HG03439 (cell line): Measurements from ENCODE around the gene PLG.
"Not testable (repeated sequence)": the region's sequence is repeated elsewhere in the genome, so short reads cannot be mapped to it uniquely, and the experiment has no call there.

ENCODE experiments used
- ATAC-seq: cut with Tn5 transposase; IDR thresholded peaks from one replicate; pipeline ENCODE4 v1.9.1; 2021; ENCODE audit warnings: mild to moderate bottlenecking, moderate library complexity; ENCODE audit not compliant: unreplicated experiment

The PLG gene

GRCh38 chr6:160701918-160702680 is at the start of gene PLG:
Gene PLG (plus strand): TSS chr6:160702244. CDS start chr6:160702305, 61 bp downstream.
- not testable (repeated sequence) for ATAC-seq

GRCh38 chr6:160659562-160659961 is 42.5 kb upstream of the PLG start:
- no peak for ATAC-seq

GRCh38 chr6:160661216-160661615 is 40.8 kb upstream of the PLG start:
- no peak for ATAC-seq

- ATAC-seq = no peak
Measured at GRCh38 chr6:160662429-160662828, 39.6 kb upstream of the PLG start.

GRCh38 chr6:160662842-160663241 is 39.2 kb upstream of the PLG start:
- no peak for ATAC-seq

- not testable (repeated sequence) for ATAC-seq
Measured at GRCh38 chr6:160664198-160664597, 37.8 kb upstream of the PLG start, which contains the start of gene LPA. Gene LPA (minus strand): TSS chr6:160664275. CDS start chr6:160664214, 61 bp downstream.

- peak; percentile 84 for ATAC-seq
Measured at GRCh38 chr6:160667639-160668481, 34.2 kb upstream of the PLG start.

- ATAC-seq = no peak
Measured at GRCh38 chr6:160668589-160668988, 33.5 kb upstream of the PLG start.

- ATAC-seq = not testable (repeated sequence)
Measured at GRCh38 chr6:160676418-160676817, 25.6 kb upstream of the PLG start.

- no peak for ATAC-seq
Measured at GRCh38 chr6:160678230-160678629, 23.8 kb upstream of the PLG start.

GRCh38 chr6:160678744-160679401 is 23.2 kb upstream of the PLG start:
- no peak for ATAC-seq

- ATAC-seq = no peak
Measured at GRCh38 chr6:160679402-160679769, 22.7 kb upstream of the PLG start.

- ATAC-seq = not testable (repeated sequence)
Measured at GRCh38 chr6:160685101-160685761, 16.8 kb upstream of the PLG start.

- ATAC-seq = no peak
Measured at GRCh38 chr6:160685762-160686450, 16.1 kb upstream of the PLG start.

- ATAC-seq = no peak
Measured at GRCh38 chr6:160690458-160690857, 11.6 kb upstream of the PLG start.

- ATAC-seq = no peak
Measured at GRCh38 chr6:160691617-160692016, 10.4 kb upstream of the PLG start.

GRCh38 chr6:160692369-160692959 is 9.6 kb upstream of the PLG start:
- ATAC-seq = no peak

- not testable (repeated sequence) for ATAC-seq
Measured at GRCh38 chr6:160695025-160695424, 7.0 kb upstream of the PLG start.

GRCh38 chr6:160695622-160696021 is 6.4 kb upstream of the PLG start:
- ATAC-seq = not testable (repeated sequence)

GRCh38 chr6:160696884-160697283 is 5.2 kb upstream of the PLG start:
- not testable (repeated sequence) for ATAC-seq
